GM12878 (cell line): ENCODE data around the gene LEP. TPM values are rescaled to one million over a fixed set of nuclear protein-coding genes. Genes with fewer than 3 reads are reported as not detected.

Experiments used
- ATAC-seq: fragments of 200-7000 bp; cut with Tn5 transposase; 3 replicates; pipeline ENCODE4 v1.9.1; 2020; ENCODE audit warnings: mild to moderate bottlenecking, moderate library complexity
- BruUV-seq: library from RNA; stranded (reverse); fragments of 400-500 nt; replicated peaks from 2 replicates; lab custom pipeline; 2021; lab: Mats Ljungman, UMichigan
- CTCF ChIA-PET: fragments of 300-600 bp; sonication (Branson Sonifier 250); formaldehyde crosslinking; extraction: SDS; loops from one replicate; lab custom pipeline; 2021; ENCODE audit warnings: inconsistent platforms; lab: Yijun Ruan, JAX
- POLR2A ChIA-PET: fragments of 350-600 bp; formaldehyde crosslinking; extraction: SDS; loops from one replicate; lab custom pipeline; 2021; ENCODE audit warnings: inconsistent platforms; lab: Charles Lee
- RAD21 ChIA-PET: fragments of 300-600 bp; sonication (Branson Sonifier 250); formaldehyde crosslinking; loops from one replicate; lab custom pipeline; 2023; ENCODE audit warnings: antibody characterized with exemption; ENCODE audit not compliant: unreplicated experiment; lab: Charles Lee
- SMC1A ChIA-PET: fragments of 300-600 bp; sonication (Branson Sonifier 250); formaldehyde crosslinking; loops from one replicate; lab custom pipeline; 2023; ENCODE audit not compliant: unreplicated experiment, uncharacterized antibody; lab: Charles Lee
- DNase-seq: peaks from one replicate; pipeline ENCODE4 v3.0.0-alpha.2; 2011; ENCODE audit warnings: low read depth, low spot score
- FAIRE-seq: peaks from 3 replicates; lab custom pipeline; 2011; peaks lifted over from hg19 to GRCh38; lab: Jason Lieb, UNC
- H2AFZ ChIP-seq: 2 replicates; pipeline ENCODE4 v1.6.0; 2011; ENCODE audit warnings: low read depth, low read length, control low read depth; ENCODE audit not compliant: control insufficient read depth
- H3K27ac ChIP-seq: 2 replicates; pipeline ENCODE4 v1.5.1; 2011; ENCODE audit warnings: control low read depth; ENCODE audit not compliant: control insufficient read depth, insufficient read depth
- H3K27me3 ChIP-seq, 2 experiments: replicated peaks in 1 of 2; 2 replicates each; pipeline versions ENCODE4 v1.6.0 to v1.6.1; 2011; ENCODE audit warnings: low read length in 1 of 2; ENCODE audit not compliant: control insufficient read depth in 2 of 2, insufficient read depth in 2 of 2
- H3K36me3 ChIP-seq, 2 experiments: 2 replicates each; pipeline ENCODE4 v1.5.1; 2011; ENCODE audit warnings: low read length in 1 of 2; ENCODE audit not compliant: control insufficient read depth in 2 of 2, insufficient read depth in 2 of 2
- H3K4me1 ChIP-seq: 2 replicates; pipeline ENCODE4 v1.6.1; 2011; ENCODE audit warnings: mild to moderate bottlenecking, low read length, moderate library complexity, mixed read lengths; ENCODE audit not compliant: control insufficient read depth, insufficient read depth
- H3K4me2 ChIP-seq: 2 replicates; pipeline ENCODE4 v1.6.0; 2011; ENCODE audit warnings: control low read depth; ENCODE audit not compliant: control insufficient read depth, insufficient read depth
- H3K4me3 ChIP-seq: fragments of 200-600 bp; sonication (generic); 2 replicates; pipeline ENCODE4 v1.5.1; 2016
- H3K79me2 ChIP-seq: 2 replicates; pipeline ENCODE4 v1.6.0; 2011; ENCODE audit warnings: low read length; ENCODE audit not compliant: control insufficient read depth, insufficient read depth
- H3K9ac ChIP-seq: 2 replicates; pipeline ENCODE4 v1.8.0; 2011; ENCODE audit warnings: low read length, control low read depth, mixed read lengths; ENCODE audit not compliant: control insufficient read depth, insufficient read depth
- H3K9me3 ChIP-seq: replicated peaks from 3 replicates; pipeline ENCODE4 v1.5.1; 2011; ENCODE audit warnings: mild to moderate bottlenecking, low read length; ENCODE audit not compliant: control insufficient read depth, insufficient read depth
- H4K20me1 ChIP-seq: 2 replicates; pipeline ENCODE4 v1.6.0; 2011; ENCODE audit not compliant: control insufficient read depth, insufficient read depth
- BCLAF1 ChIP-seq: fragments of 450-650 bp; IDR thresholded peaks from 2 replicates; pipeline ENCODE4 v1.6.1; 2017; ENCODE audit warnings: antibody characterized with exemption, mild to moderate bottlenecking, moderate library complexity
- ELK1 ChIP-seq: IDR thresholded peaks from 2 replicates; pipeline ENCODE4 v1.6.1; 2012; ENCODE audit warnings: low read depth, low read length, improper control_type of control experiment
- IKZF1 ChIP-seq: fragments of 450-650 bp; conservative IDR thresholded peaks from 2 replicates; pipeline ENCODE4 v1.6.1; 2017; ENCODE audit warnings: antibody characterized with exemption, mild to moderate bottlenecking
- IKZF2 ChIP-seq, 2 experiments: fragments of 450-650 bp; IDR thresholded peaks; 2 replicates each; pipeline ENCODE4 v1.6.1; 2017; ENCODE audit warnings: mild to moderate bottlenecking in 2 of 2, moderate library complexity in 2 of 2
- IRF3 ChIP-seq: fragments of 450-650 bp; IDR thresholded peaks from 2 replicates; pipeline ENCODE4 v1.6.1; 2014; ENCODE audit warnings: mild to moderate bottlenecking
- POLR2A ChIP-seq: IDR thresholded peaks from 2 replicates; pipeline ENCODE4 v1.6.1; 2011; ENCODE audit warnings: low read depth, mild to moderate bottlenecking, low read length
- POLR2AphosphoS5 ChIP-seq: IDR thresholded peaks from 2 replicates; pipeline ENCODE4 v1.6.1; 2011; ENCODE audit warnings: mild to moderate bottlenecking, low read length, inconsistent platforms
- RB1 ChIP-seq: fragments of 450-650 bp; formaldehyde crosslinking; IDR thresholded peaks from 2 replicates; pipeline ENCODE4 v1.6.1; 2017; ENCODE audit warnings: mild to moderate bottlenecking, borderline replicate concordance
- SMAD1 ChIP-seq: fragments of 450-650 bp; IDR thresholded peaks from 2 replicates; pipeline ENCODE4 v1.6.1; 2018; ENCODE audit warnings: mild to moderate bottlenecking, low read depth; ENCODE audit not compliant: partially characterized antibody
- SMC3 ChIP-seq: IDR thresholded peaks from 2 replicates; pipeline ENCODE4 v1.6.1; 2011; ENCODE audit warnings: low read length, improper control_type of control experiment, borderline replicate concordance
- ZBTB33 ChIP-seq: fragments of 450-650 bp; IDR thresholded peaks from 2 replicates; pipeline ENCODE4 v1.6.1; 2017; ENCODE audit warnings: mild to moderate bottlenecking
- ZBTB4 ChIP-seq: fragments of 450-650 bp; formaldehyde crosslinking; IDR thresholded peaks from 2 replicates; pipeline ENCODE4 v1.4.0; 2022; ENCODE audit warnings: mild to moderate bottlenecking, moderate library complexity
- WGBS: methylation state at CpG from one replicate; pipeline ENCODE4 v1.1.6; 2016; ENCODE audit warnings: low lambda C conversion rate; ENCODE audit not compliant: insufficient replicate concordance, insufficient coverage; ENCODE audit errors: missing lambda C conversion rate; 5-methylcytosine and 5-hydroxymethylcytosine counted together
- in situ Hi-C: fragments of 300-500 bp; cut with MboI; formaldehyde crosslinking; loops from 9 replicates; pipeline ENCODE4 v1.14.3; 2018; ENCODE audit warnings: mixed read lengths
- intact Hi-C: fragments of 100-400 bp; cut with micrococcal nuclease; formaldehyde crosslinking; loops from one replicate; pipeline ENCODE4 v1.14.2; 2022; ENCODE audit not compliant: unreplicated experiment
- polyA plus RNA-seq, 11 experiments: library from polyadenylated mRNA; depleted of rRNA in 4 of 11; unstranded in 6 of 11; stranded (reverse) in 5 of 11; fragments of >200 nt; fragmentation: Nextera tagmentation in 4 of 11; fragmentation: Illumina TruSeq in 1 of 11; extraction: Ambion mirVana in 4 of 11; extraction: Trizol in 1 of 11; gene quantifications; 1 replicate in 1 of 11; 2 replicates in 10 of 11; pipeline versions ENCODE4 v1.2.1 to v1.2.3, GENCODE V29; 2011 to 2016; ENCODE audit warnings: inconsistent platforms in 2 of 11, missing spikeins in 2 of 11, low read depth in 1 of 11
- total RNA-seq, 4 experiments: library from RNA; depleted of rRNA in 3 of 4; stranded (reverse); fragments of >200 nt in 3 of 4; fragmentation: Illumina TruSeq in 1 of 4; extraction: Trizol in 1 of 4; gene quantifications; 2 replicates each; pipeline versions ENCODE4 v1.2.1 to v1.2.3, GENCODE V29; 2013 to 2021

Gene LEP
- total and polyA plus RNA-seq, 10 of the 15 experiments (the other 5 are each of a cell fraction or from before 2014, with no cell fraction given) = not detected

- Histone ChIP-seq H2AFZ (no peak overlapping the region), H4K20me1 (no peaks in the 10 kb centered on the region)
- SMC1A ChIA-PET = interaction anchor here (1.3 kb wide), 1 partner anchor 20 kb away, joined by 3 read pairs; no protein-coding TSS in a partner anchor
- no peak for TF ChIP-seq IKZF1
- no peak for TF ChIP-seq SMAD1
- no peak for TF ChIP-seq IKZF2 (IDR thresholded peaks at IDR 0.05)
- no peak for TF ChIP-seq SMC3
- no peak for TF ChIP-seq BCLAF1
- TF ChIP-seq IRF3 = no peak
- no peak for TF ChIP-seq ZBTB33
- TF ChIP-seq ELK1 = no peak
- TF ChIP-seq POLR2A = no peak
- no peak for TF ChIP-seq POLR2AphosphoS5
- TF ChIP-seq ZBTB4 (CRISPR knock-in tag) = no peak
- no peak for TF ChIP-seq RB1
Measured at GRCh38 chr7:128243273-128243672, 2.2 kb downstream of the LEP start.

More at GRCh38 chr7:128243273-128243672, 2.2 kb downstream of the LEP start:
- Histone ChIP-seq H3K9ac (no peak overlapping the region), H3K9me3 (peaks cover 2% of the 10 kb centered on the region; the same call in 1 of the 3 replicates), H3K4me1 (no peaks in the 10 kb centered on the region), H3K4me2 (no peak overlapping the region), H3K4me3 (no peak overlapping the region), H3K27me3 (no peaks in the 10 kb centered on the region), H3K27ac (no peak overlapping the region), H3K36me3 (no peaks in the 10 kb centered on the region), H3K79me2 (no peaks in the 10 kb centered on the region)
- 45% methylated on average over 7 of the region's 7 CpGs for WGBS
- no peak for DNase-seq
- in situ Hi-C loops (no loop called here), intact Hi-C loops (no loop called here)
- ChIA-PET RAD21 (no interaction called here), POLR2A (no interaction called here), CTCF (no interaction called here)
- BruUV-seq = no TSS peak
- ATAC-seq = no peak
- FAIRE-seq = no peak
